HG02852 (cell line): ENCODE results near the gene HS3ST2.
"Not testable (repeated sequence)": the region's sequence is repeated elsewhere in the genome, so short reads cannot be mapped to it uniquely, and the experiment has no call there.

Source experiments
- ATAC-seq: cut with Tn5 transposase; IDR thresholded peaks from one replicate; pipeline ENCODE4 v1.9.1; 2021; ENCODE audit warnings: mild to moderate bottlenecking, moderate library complexity; ENCODE audit not compliant: unreplicated experiment

Gene HS3ST2

GRCh38 chr16:22871861-22872260 is 57.9 kb downstream of the HS3ST2 start:
- ATAC-seq, result no peak

GRCh38 chr16:22874394-22874793 is 60.4 kb downstream of the HS3ST2 start:
- no peak for ATAC-seq

GRCh38 chr16:22878955-22879354 is 65.0 kb downstream of the HS3ST2 start:
- ATAC-seq, result no peak

- no peak for ATAC-seq
Observed at GRCh38 chr16:22879466-22879865, 65.5 kb downstream of the HS3ST2 start.

- no peak for ATAC-seq
Observed at GRCh38 chr16:22882981-22883380, 69.0 kb downstream of the HS3ST2 start.

- no peak for ATAC-seq
Observed at GRCh38 chr16:22885951-22886350, 72.0 kb downstream of the HS3ST2 start.

- ATAC-seq, result no peak
Observed at GRCh38 chr16:22886927-22887326, 73.0 kb downstream of the HS3ST2 start.

- no peak for ATAC-seq
Observed at GRCh38 chr16:22887445-22887844, 73.5 kb downstream of the HS3ST2 start.

- ATAC-seq, result no peak
Observed at GRCh38 chr16:22888791-22889190, 74.8 kb downstream of the HS3ST2 start.

GRCh38 chr16:22890976-22891375 is 77.0 kb downstream of the HS3ST2 start:
- ATAC-seq, result no peak

- no peak for ATAC-seq
Observed at GRCh38 chr16:22897184-22897583, 83.2 kb downstream of the HS3ST2 start.

- ATAC-seq, result no peak
Observed at GRCh38 chr16:22898131-22898530, 84.2 kb downstream of the HS3ST2 start.

- no peak for ATAC-seq
Observed at GRCh38 chr16:22898874-22899348, 84.9 kb downstream of the HS3ST2 start.

- not testable (repeated sequence) for ATAC-seq
Observed at GRCh38 chr16:22899567-22899966, 85.6 kb downstream of the HS3ST2 start.

- no peak for ATAC-seq
Observed at GRCh38 chr16:22900863-22901262, 86.9 kb downstream of the HS3ST2 start.

GRCh38 chr16:22901563-22901962 is 87.6 kb downstream of the HS3ST2 start:
- ATAC-seq, result no peak

- ATAC-seq, result no peak
Observed at GRCh38 chr16:22903716-22904115, 89.8 kb downstream of the HS3ST2 start.

- no peak for ATAC-seq
Observed at GRCh38 chr16:22912654-22913053, 98.7 kb downstream of the HS3ST2 start.

GRCh38 chr16:22915003-22915402 is 101.0 kb downstream of the HS3ST2 start:
- no peak for ATAC-seq

- ATAC-seq, result no peak
Observed at GRCh38 chr16:22923491-22923890, 109.5 kb downstream of the HS3ST2 start.

- ATAC-seq, result no peak
Observed at GRCh38 chr16:22924492-22924891, 110.5 kb downstream of the HS3ST2 start.

- no peak for ATAC-seq
Observed at GRCh38 chr16:22926105-22926751, 112.3 kb downstream of the HS3ST2 start.

- no peak for ATAC-seq
Observed at GRCh38 chr16:22927306-22927705, 113.3 kb downstream of the HS3ST2 start.
